HL-60 (cell line): ENCODE data around the gene CTSD.

Experiments
- CTCF ChIP-seq: IDR thresholded peaks from one replicate; pipeline ENCODE4 v1.5.1; 2011; ENCODE audit warnings: low read length, control low read depth, inconsistent platforms; ENCODE audit not compliant: insufficient read depth
- POLR2AphosphoS5 ChIP-seq: IDR thresholded peaks from 2 replicates; pipeline ENCODE4 v1.6.1; 2012; ENCODE audit warnings: low read depth
- REST ChIP-seq: IDR thresholded peaks from 2 replicates; pipeline ENCODE4 v1.6.1; 2012; ENCODE audit warnings: low read depth; ENCODE audit not compliant: insufficient replicate concordance
- SPI1 ChIP-seq: IDR thresholded peaks from 2 replicates; pipeline ENCODE4 v1.6.1; 2012; ENCODE audit warnings: low read depth, mild to moderate bottlenecking, borderline replicate concordance

GRCh38 chr11:1779034-1779805, 15.5 kb upstream of the CTSD start:
- TF ChIP-seq CTCF (no peak), REST (no peak), POLR2AphosphoS5 (no peak), SPI1 (no peak)
